Measurements from ENCODE around the gene MKLN1. TPM values are rescaled to one million over a fixed set of nuclear protein-coding genes. Genes with fewer than 3 reads are reported as not detected.
A peak's percentile ranks its signal among the peaks of the same experiment; 100 is the strongest.

The MKLN1 gene
- total RNA-seq, 1 donor from 2014 or later, result 20.0 TPM

DNA sequence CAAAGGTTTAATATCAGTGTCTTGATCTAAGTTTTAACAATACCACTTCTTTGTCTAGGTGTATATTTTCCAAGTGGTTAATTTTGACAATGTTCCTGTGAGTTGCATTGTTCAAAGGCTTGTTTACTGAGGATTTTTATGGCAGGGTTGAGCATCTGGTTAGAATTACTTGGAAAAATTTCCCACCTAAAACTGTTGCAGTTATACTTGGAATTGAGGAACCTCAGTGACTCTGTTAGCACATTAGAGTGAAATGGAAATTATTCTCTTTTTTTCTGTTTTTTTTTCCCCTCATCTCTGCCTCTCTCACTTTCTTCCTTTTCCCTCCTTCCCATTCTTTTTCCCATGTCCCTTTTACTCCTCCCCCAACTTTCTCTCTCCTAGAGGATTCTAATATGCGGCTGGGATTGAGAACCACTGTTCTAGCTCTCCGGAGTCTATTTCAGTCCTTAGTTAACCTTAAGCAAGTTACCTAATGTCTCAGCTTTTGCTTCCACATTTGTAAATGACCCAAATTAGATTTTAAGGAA, 121.8 kb downstream of the MKLN1 start:
- DNase-seq (ENCODE audit: low read depth) (no peak), FAIRE-seq (no peak)
- H3K4me3 ChIP-seq (ENCODE audit: low read depth, low read length), result no peak overlapping the region
- H3K27me3 ChIP-seq (ENCODE audit: control insufficient read depth, insufficient read depth, low read length), result no peaks in the 10 kb centered on the region
- H3K36me3 ChIP-seq (ENCODE audit: control insufficient read depth, insufficient read depth, low read length), result peaks cover 1% of the 10 kb centered on the region
- TF ChIP-seq, protein P1, sequence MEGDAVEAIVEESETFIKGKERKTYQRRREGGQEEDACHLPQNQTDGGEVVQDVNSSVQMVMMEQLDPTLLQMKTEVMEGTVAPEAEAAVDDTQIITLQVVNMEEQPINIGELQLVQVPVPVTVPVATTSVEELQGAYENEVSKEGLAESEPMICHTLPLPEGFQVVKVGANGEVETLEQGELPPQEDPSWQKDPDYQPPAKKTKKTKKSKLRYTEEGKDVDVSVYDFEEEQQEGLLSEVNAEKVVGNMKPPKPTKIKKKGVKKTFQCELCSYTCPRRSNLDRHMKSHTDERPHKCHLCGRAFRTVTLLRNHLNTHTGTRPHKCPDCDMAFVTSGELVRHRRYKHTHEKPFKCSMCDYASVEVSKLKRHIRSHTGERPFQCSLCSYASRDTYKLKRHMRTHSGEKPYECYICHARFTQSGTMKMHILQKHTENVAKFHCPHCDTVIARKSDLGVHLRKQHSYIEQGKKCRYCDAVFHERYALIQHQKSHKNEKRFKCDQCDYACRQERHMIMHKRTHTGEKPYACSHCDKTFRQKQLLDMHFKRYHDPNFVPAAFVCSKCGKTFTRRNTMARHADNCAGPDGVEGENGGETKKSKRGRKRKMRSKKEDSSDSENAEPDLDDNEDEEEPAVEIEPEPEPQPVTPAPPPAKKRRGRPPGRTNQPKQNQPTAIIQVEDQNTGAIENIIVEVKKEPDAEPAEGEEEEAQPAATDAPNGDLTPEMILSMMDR (IDR thresholded peaks at IDR 0.05; ENCODE audit: insufficient read depth, low read length, severe bottlenecking), result no peak

DNA sequence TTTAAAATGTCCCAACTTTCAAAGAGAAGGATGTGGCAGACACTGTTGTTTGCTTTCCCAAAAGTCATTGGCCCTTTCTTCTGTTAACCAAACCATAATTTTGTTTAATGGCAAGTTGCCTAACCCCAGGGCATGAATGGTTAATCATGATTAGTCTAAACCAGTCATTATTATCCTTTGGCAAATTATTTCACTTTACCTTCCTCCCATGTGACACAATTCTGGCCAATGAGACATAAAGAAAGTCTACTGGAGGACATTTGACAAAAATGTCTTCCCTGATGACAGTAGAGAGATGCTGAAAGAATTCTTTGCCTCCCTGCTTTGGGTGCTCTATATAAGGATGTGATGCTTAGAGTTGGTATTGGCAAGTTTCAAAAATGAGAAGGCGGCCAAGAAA, 126.8 kb downstream of the MKLN1 start:
- TF ChIP-seq, protein P1 (IDR thresholded peaks at IDR 0.05; ENCODE audit: insufficient read depth, low read length, severe bottlenecking), result no peak
- Histone ChIP-seq H3K4me3 (ENCODE audit: low read depth, low read length) (no peak overlapping the region), H3K27me3 (ENCODE audit: control insufficient read depth, insufficient read depth, low read length) (no peaks in the 10 kb centered on the region), H3K36me3 (ENCODE audit: control insufficient read depth, insufficient read depth, low read length) (no peaks in the 10 kb centered on the region)
- FAIRE-seq, result no peak
- DNase-seq (ENCODE audit: low read depth), result no peak

DNA sequence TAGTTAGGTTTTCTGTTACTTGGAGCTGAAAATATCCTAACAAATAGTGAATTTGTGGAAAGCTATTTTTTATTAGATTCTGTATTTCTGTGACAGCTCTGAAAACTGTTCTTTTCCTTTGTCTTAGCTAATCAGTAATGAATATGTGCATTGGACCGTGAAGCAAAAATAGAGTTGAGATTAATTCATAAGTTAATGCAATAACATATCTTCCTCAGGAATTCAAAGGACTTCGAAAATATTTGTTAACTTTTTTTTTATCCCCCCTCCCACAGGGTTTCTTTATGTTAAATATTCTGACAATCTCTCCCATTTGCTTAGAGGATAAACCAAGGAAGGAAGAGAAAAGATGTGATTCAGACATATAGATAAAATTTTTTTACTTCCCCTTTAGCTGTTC, 127.3 kb downstream of the MKLN1 start:
- TF ChIP-seq, protein P1 (IDR thresholded peaks at IDR 0.05; ENCODE audit: insufficient read depth, low read length, severe bottlenecking), result no peak
- no peak overlapping the region for H3K4me3 ChIP-seq (ENCODE audit: low read depth, low read length)
- FAIRE-seq, result no peak

DNA sequence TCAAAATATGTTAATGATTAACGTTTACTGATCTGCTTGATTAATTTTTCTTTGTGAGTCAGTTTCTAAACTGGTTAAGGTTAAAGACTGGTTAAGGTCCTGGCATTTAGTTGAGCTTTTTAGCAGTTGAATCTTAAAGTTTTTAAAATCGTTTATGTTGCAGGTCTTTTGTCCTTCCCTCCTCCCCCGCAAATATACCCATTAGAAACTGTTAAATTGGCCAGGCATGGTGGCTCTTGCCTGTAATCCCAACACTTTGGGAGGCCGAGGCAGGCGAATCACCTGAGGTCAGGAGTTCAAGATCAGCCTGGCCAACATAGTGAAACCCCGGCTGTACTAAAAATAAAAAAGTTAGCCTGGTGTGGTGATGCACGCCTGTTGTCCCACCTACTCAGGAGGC, 127.9 kb downstream of the MKLN1 start:
- H3K4me3 ChIP-seq (ENCODE audit: low read depth, low read length), result no peak overlapping the region
- no peaks in the 10 kb centered on the region for H3K27me3 ChIP-seq (ENCODE audit: control insufficient read depth, insufficient read depth, low read length)
- DNase-seq (ENCODE audit: low read depth) (no peak), FAIRE-seq (no peak)
- no peaks in the 10 kb centered on the region for H3K36me3 ChIP-seq (ENCODE audit: control insufficient read depth, insufficient read depth, low read length)
- TF ChIP-seq, protein P1 (IDR thresholded peaks at IDR 0.05; ENCODE audit: insufficient read depth, low read length, severe bottlenecking), result no peak

More for the DNA sequence above, 127.3 kb downstream of the MKLN1 start:
- Histone ChIP-seq H3K36me3 (ENCODE audit: control insufficient read depth, insufficient read depth, low read length) (no peaks in the 10 kb centered on the region), H3K27me3 (ENCODE audit: control insufficient read depth, insufficient read depth, low read length) (no peaks in the 10 kb centered on the region)
- DNase-seq (ENCODE audit: low read depth), result no peak

DNA sequence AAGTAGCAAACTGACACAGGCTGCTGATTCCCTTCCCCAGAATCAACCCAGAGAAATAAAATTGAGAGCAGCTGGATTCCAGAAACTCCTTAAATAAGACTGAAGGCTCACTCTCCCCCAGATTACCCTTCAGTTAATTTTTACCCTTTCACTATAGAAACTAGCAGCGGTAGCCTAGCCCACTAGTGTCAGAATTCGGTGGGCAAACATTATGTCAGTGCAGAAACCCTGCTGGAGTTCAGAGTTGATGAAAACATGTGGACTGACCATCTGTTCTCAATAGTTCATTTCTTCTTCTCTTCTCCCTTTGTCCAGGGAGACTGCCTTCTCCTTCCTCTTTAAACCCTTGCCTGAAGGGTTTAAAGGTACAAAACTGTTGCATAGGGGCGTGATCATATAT, 128.7 kb downstream of the MKLN1 start:
- no peaks in the 10 kb centered on the region for H3K36me3 ChIP-seq (ENCODE audit: control insufficient read depth, insufficient read depth, low read length)
- H3K27me3 ChIP-seq (ENCODE audit: control insufficient read depth, insufficient read depth, low read length), result no peaks in the 10 kb centered on the region
- TF ChIP-seq, protein P1 (IDR thresholded peaks at IDR 0.05; ENCODE audit: insufficient read depth, low read length, severe bottlenecking), result no peak
- no peak overlapping the region for H3K4me3 ChIP-seq (ENCODE audit: low read depth, low read length)
- no peak for DNase-seq (ENCODE audit: low read depth)
- FAIRE-seq, result no peak

DNA sequence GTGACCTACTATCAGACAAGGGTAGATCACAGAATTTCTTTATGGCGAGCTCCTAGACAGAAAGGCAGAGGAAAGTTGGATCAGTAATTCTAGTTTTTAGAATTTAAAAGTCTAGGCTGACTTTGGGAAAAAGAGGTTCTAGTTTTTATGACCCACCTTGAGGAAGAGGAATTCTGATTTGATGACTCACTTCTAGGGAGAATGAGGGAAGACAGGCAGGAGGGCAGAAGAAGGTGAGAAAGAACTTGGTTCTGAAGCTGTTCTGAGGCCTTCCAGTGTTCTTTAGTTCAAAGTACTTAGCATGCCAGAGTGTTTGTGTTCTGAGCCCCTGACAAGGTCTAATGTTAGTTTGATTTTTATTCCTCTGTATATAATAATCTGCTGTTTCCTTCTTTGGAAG, 131.6 kb downstream of the MKLN1 start:
- no peak overlapping the region for H3K4me3 ChIP-seq (ENCODE audit: low read depth, low read length)
- FAIRE-seq (no peak), DNase-seq (ENCODE audit: low read depth) (peak; percentile 36)
- peaks cover 5% of the 10 kb centered on the region for H3K36me3 ChIP-seq (ENCODE audit: control insufficient read depth, insufficient read depth, low read length)
- TF ChIP-seq, protein P1 (IDR thresholded peaks at IDR 0.05; ENCODE audit: insufficient read depth, low read length, severe bottlenecking), result no peak
- no peaks in the 10 kb centered on the region for H3K27me3 ChIP-seq (ENCODE audit: control insufficient read depth, insufficient read depth, low read length)

All from bronchial epithelial cell (primary cell).